Measurements from ENCODE around the gene RPIA.
"Not testable (repeated sequence)": the region's sequence is repeated elsewhere in the genome, so short reads cannot be mapped to it uniquely, and the experiment has no call there.

The RPIA gene

GRCh38 chr2:88735853-88736252 lies 44.4 kb downstream of the RPIA start:
- DNase-seq (ENCODE audit: low spot score) = no peak

- DNase-seq (ENCODE audit: low spot score) = no peak
Observed at GRCh38 chr2:88736437-88736836, 45.0 kb downstream of the RPIA start.

GRCh38 chr2:88737385-88737784 lies 45.9 kb downstream of the RPIA start:
- peak; percentile 98 for DNase-seq (ENCODE audit: low spot score)

GRCh38 chr2:88738271-88738670 lies 46.8 kb downstream of the RPIA start:
- DNase-seq (ENCODE audit: low spot score) = peak; percentile 46

- DNase-seq (ENCODE audit: low spot score) = peak; percentile 78
Observed at GRCh38 chr2:88739985-88740600, 48.6 kb downstream of the RPIA start.

- no peak for DNase-seq (ENCODE audit: low spot score)
Observed at GRCh38 chr2:88746929-88747490, 55.5 kb downstream of the RPIA start.

GRCh38 chr2:88747990-88748389 lies 56.5 kb downstream of the RPIA start:
- no peak for DNase-seq (ENCODE audit: low spot score)

GRCh38 chr2:88751768-88752167 lies 60.3 kb downstream of the RPIA start:
- DNase-seq (ENCODE audit: low spot score) = no peak

GRCh38 chr2:88753833-88754584 lies 62.5 kb downstream of the RPIA start:
- DNase-seq (ENCODE audit: low spot score) = no peak

GRCh38 chr2:88754585-88755320 lies 63.3 kb downstream of the RPIA start:
- DNase-seq (ENCODE audit: low spot score) = no peak

- DNase-seq (ENCODE audit: low spot score) = no peak
Observed at GRCh38 chr2:88755836-88756235, 64.4 kb downstream of the RPIA start.

GRCh38 chr2:88757025-88757424 lies 65.6 kb downstream of the RPIA start:
- no peak for DNase-seq (ENCODE audit: low spot score)

- DNase-seq (ENCODE audit: low spot score) = not testable (repeated sequence)
Observed at GRCh38 chr2:88758702-88759101, 67.2 kb downstream of the RPIA start.

- DNase-seq (ENCODE audit: low spot score) = no peak
Observed at GRCh38 chr2:88760819-88761598, 69.5 kb downstream of the RPIA start.

GRCh38 chr2:88764141-88764849 lies 72.8 kb downstream of the RPIA start:
- no peak for DNase-seq (ENCODE audit: low spot score)

GRCh38 chr2:88764850-88765153 lies 73.3 kb downstream of the RPIA start:
- DNase-seq (ENCODE audit: low spot score) = no peak

- peak; percentile 30 for DNase-seq (ENCODE audit: low spot score)
Observed at GRCh38 chr2:88765154-88765888, 73.8 kb downstream of the RPIA start.

- DNase-seq (ENCODE audit: low spot score) = peak; percentile 13
Observed at GRCh38 chr2:88765889-88766481, 74.5 kb downstream of the RPIA start.

GRCh38 chr2:88770016-88770415 lies 78.5 kb downstream of the RPIA start:
- no peak for DNase-seq (ENCODE audit: low spot score)
